ENCODE measurements around the gene CLIC3.

CLIC3 gene

DNA sequence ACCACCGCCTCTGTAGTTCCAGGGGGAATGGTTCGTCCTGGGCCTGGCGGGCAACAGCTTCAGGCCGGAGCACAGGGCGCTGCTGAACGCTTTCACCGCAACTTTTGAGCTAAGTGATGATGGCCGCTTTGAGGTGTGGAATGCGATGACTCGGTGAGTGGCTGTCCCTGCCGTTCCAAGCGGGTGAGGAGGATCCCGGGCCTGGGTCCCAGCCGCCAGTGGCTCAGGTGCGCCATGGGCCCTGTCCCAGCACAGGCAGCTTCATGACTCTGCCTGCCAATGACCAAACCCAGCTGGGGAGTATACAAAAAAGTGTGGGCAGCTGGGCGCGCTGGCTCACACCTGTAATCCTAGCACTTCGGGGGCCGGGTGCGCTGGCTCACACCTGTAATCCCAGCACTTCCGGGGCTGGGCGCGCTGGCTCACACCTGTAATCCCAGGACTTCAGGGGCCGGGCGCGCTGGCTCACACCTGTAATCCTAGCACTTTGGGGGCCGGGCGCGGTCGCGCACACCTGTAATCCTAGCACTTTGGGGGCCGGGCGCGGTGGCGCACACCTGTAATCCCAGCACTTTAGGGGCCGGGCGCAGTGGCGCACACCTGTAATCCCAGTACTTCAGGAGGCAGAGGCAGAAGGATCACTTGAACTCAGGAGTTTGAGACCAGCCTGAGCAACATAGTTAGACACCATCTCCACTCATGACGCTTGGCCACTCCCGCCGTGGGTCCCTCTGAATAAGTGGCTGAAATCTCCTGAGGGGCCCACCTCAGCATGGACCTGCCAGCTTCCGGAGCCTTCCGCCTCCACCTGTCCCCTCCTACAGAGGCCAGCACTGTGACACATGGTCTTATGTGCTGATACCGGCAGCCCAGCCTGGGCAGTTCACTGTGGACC, 43.2 kb downstream of the CLIC3 start:
- Histone ChIP-seq H3K36me3 (ENCODE audit: control insufficient read depth in 2 of 2, insufficient read depth in 2 of 2, low read length in 2 of 2) (no peaks in the 10 kb centered on the region), H3K9me3 (ENCODE audit: control insufficient read depth in 2 of 2, low read length in 2 of 2) (no peaks in the 10 kb centered on the region), H3K4me1 (ENCODE audit: control insufficient read depth in 2 of 2, insufficient read depth in 2 of 2, low read length in 2 of 2) (peaks cover 9 to 14% of the 10 kb centered on the region in 2 donors), H3K27ac (ENCODE audit: low read depth in 2 of 2, low read length in 2 of 2) (no peak overlapping the region), H3K9ac (ENCODE audit: low read depth in 1 of 2, low read length in 2 of 2) (no peak overlapping the region), H3K4me3 (ENCODE audit: low read length in 2 of 2) (no peak overlapping the region), H3K27me3 (ENCODE audit: control insufficient read depth in 2 of 2, insufficient read depth in 2 of 2, low read length in 2 of 2) (no peaks in the 10 kb centered on the region)

DNA sequence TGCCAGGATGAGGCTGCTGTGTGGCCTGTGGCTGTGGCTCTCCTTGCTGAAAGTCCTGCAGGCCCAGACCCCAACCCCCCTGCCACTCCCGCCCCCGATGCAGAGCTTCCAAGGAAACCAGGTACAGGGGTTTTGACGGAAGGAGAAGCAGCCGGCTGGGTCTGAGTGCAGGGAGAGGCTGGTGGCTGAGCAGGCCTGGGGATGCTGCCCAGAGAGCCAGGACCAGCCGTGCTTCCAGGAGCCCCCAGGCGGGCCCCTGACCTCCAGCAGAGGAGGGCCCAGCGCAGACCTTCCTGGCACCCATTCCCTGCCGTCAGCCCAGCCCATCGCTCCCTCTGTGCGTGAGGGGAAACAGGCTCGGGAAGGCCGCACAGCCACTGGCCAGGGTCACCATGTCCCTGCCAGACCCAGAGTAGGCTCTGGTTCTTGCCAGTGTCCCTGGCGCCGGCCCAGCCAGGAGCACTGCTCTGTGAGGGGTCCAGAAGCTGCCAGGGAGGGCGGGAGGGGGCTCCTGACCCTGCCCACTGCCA, 44.0 kb downstream of the CLIC3 start:
- Histone ChIP-seq H3K9me3 (ENCODE audit: control insufficient read depth in 2 of 2, low read length in 2 of 2) (no peaks in the 10 kb centered on the region), H3K4me3 (ENCODE audit: low read length in 2 of 2) (no peak overlapping the region), H3K9ac (ENCODE audit: low read depth in 1 of 2, low read length in 2 of 2) (no peak overlapping the region), H3K36me3 (ENCODE audit: control insufficient read depth in 2 of 2, insufficient read depth in 2 of 2, low read length in 2 of 2) (no peaks in the 10 kb centered on the region), H3K4me1 (ENCODE audit: control insufficient read depth in 2 of 2, insufficient read depth in 2 of 2, low read length in 2 of 2) (peaks cover 15 to 21% of the 10 kb centered on the region in 2 donors), H3K27ac (ENCODE audit: low read depth in 2 of 2, low read length in 2 of 2) (no peak overlapping the region), H3K27me3 (ENCODE audit: control insufficient read depth in 2 of 2, insufficient read depth in 2 of 2, low read length in 2 of 2) (no peaks in the 10 kb centered on the region)

DNA sequence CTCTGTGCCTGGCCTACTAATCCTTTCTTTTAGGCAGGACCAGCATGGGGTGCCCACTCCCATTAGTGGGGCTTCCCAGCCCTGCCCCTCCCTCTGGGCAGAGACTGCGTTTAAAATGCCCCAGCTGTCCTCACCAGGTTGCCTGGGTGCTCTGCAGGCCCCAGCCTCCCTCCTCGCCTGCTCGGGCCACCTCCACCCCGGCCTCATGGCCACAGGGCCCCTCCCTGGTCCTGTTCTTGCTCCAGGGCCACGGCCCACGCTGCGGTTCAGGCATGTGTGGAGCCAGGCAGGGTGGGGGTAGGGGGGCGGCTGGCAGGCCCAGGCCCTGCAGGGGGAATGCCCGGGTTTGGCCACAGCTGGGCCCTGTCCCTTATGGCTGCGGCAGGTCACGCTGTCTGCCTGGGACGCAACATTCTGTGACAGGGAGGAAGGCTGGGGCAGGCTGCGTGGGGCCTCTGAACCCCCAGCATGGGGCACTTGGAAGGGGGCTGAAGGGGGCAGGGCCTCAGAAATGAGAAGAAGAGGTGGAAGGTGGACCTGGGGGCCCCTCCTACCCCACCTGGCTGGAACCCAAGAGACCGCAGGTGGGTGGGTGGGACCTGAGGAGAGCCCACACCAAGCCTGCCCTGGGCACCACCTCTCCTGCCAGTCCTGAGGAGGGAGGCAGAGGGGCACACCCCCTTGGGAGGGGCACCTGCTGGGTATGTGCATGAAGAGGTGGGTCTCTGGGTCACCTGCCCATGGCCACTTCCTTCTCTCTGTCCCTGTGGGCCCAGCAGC, 44.6 kb downstream of the CLIC3 start, which contains the start of gene LCN12:
Gene LCN12, plus strand, starts transcription at position 733 of the 780 bp plus-strand sequence. CDS start 55 bp downstream, outside the sequence.
- Histone ChIP-seq H3K36me3 (ENCODE audit: control insufficient read depth in 2 of 2, insufficient read depth in 2 of 2, low read length in 2 of 2) (no peaks in the 10 kb centered on the region), H3K27ac (ENCODE audit: low read depth in 2 of 2, low read length in 2 of 2) (no peak within 1 kb of the TSS), H3K9ac (ENCODE audit: low read depth in 1 of 2, low read length in 2 of 2) (no peak within 1 kb of the TSS), H3K27me3 (ENCODE audit: control insufficient read depth in 2 of 2, insufficient read depth in 2 of 2, low read length in 2 of 2) (no peaks in the 10 kb centered on the region), H3K4me3 (ENCODE audit: low read length in 2 of 2) (no peak within 1 kb of the TSS), H3K4me1 (ENCODE audit: control insufficient read depth in 2 of 2, insufficient read depth in 2 of 2, low read length in 2 of 2) (peaks cover 15 to 21% of the 10 kb centered on the region in 2 donors), H3K9me3 (ENCODE audit: control insufficient read depth in 2 of 2, low read length in 2 of 2) (no peaks in the 10 kb centered on the region)

DNA sequence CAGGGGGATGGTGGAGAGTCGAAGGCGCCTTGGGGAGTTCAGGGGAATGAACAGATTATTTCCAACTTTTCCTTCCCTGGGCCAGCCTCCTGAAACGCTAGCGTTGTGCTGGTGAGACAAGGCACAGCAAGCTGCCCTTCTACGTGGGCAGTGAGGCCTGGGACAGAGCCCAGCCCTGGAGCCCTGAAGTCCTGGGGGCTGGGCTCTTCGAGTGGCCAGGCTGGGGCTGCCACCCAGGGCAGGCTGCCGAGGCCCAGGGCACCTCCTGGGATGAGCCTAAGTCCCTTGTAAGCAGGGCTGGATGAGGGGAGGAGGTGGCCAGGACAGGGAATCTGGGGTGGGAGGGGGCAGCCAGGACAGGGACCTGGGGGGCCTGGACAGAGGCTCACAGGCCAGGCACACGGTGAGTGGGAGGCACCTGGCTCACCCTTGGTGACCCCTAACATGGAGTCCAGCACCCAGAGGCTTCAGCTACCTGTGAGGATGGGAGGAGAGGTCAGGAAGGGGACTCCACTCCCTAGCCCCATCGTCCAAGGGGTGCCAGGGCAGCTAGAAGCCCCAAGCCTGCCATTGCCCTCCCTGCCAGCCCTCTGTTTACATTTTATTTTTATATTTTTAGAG, 45.6 kb downstream of the CLIC3 start:
- peaks cover 15 to 21% of the 10 kb centered on the region in 2 donors for H3K4me1 ChIP-seq (ENCODE audit: control insufficient read depth in 2 of 2, insufficient read depth in 2 of 2, low read length in 2 of 2)
- peak overlapping the region; percentile 79 to 95 for H3K4me3 ChIP-seq (ENCODE audit: low read length in 2 of 2)
- H3K9ac ChIP-seq (ENCODE audit: low read depth in 1 of 2, low read length in 2 of 2), result peak overlapping the region; percentile 92 to 96
- H3K27me3 ChIP-seq (ENCODE audit: control insufficient read depth in 2 of 2, insufficient read depth in 2 of 2, low read length in 2 of 2), result no peaks in the 10 kb centered on the region
- H3K9me3 ChIP-seq (ENCODE audit: control insufficient read depth in 2 of 2, low read length in 2 of 2), result no peaks in the 10 kb centered on the region
- peak overlapping the region; percentile 95 for H3K27ac ChIP-seq (ENCODE audit: low read depth in 2 of 2, low read length in 2 of 2)
- no peaks in the 10 kb centered on the region for H3K36me3 ChIP-seq (ENCODE audit: control insufficient read depth in 2 of 2, insufficient read depth in 2 of 2, low read length in 2 of 2)

DNA sequence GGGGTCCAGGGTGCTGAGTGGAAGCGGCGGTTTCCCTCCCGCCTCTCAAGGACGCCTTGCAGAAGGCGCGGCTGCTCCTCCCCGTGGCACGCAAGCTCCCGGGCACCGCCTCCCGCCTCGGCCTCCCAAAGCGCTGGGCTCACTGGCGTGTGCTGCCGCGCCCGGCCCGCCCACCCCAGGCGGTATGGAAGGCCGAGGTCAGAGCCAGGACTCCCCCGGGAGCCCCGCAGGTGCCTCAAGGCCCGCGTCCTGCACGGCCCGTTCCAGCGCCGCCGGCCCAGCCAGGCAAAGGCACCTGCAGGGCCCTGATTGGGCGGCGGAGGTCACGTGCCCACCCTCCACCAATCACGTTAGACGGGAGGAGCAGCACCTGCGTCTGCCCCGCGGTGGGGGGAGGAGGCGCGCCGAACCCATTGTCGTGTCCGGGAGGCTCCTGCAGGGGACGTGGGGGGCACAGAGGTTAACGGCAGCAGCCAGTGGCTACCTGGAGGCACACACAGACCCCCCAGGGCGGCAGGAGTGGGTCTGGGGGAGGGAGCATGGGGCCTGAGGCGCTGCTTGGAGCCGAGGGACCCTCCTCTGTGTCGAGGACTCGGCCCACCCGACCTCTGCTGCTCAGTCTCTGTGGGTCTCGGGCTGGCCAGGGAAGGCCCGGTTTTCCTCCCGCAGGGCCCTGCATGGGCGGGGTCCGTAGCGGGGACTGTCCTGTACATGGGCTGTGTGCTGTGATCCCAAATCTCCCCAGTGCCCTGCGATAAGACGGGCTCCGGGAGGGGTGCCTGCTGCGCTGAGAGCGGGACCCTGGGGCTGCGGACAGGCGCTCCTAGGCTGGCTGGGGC, 46.3 kb downstream of the CLIC3 start:
- H3K36me3 ChIP-seq (ENCODE audit: control insufficient read depth in 2 of 2, insufficient read depth in 2 of 2, low read length in 2 of 2), result no peaks in the 10 kb centered on the region
- H3K27ac ChIP-seq (ENCODE audit: low read depth in 2 of 2, low read length in 2 of 2), result peak overlapping the region; percentile 95
- H3K4me3 ChIP-seq (ENCODE audit: low read length in 2 of 2), result peak overlapping the region; percentile 79 to 95
- H3K4me1 ChIP-seq (ENCODE audit: control insufficient read depth in 2 of 2, insufficient read depth in 2 of 2, low read length in 2 of 2), result peaks cover 15 to 23% of the 10 kb centered on the region in 2 donors
- no peaks in the 10 kb centered on the region for H3K27me3 ChIP-seq (ENCODE audit: control insufficient read depth in 2 of 2, insufficient read depth in 2 of 2, low read length in 2 of 2)
- no peaks in the 10 kb centered on the region for H3K9me3 ChIP-seq (ENCODE audit: control insufficient read depth in 2 of 2, low read length in 2 of 2)
- H3K9ac ChIP-seq (ENCODE audit: low read depth in 1 of 2, low read length in 2 of 2), result peak overlapping the region; percentile 92 to 96

DNA sequence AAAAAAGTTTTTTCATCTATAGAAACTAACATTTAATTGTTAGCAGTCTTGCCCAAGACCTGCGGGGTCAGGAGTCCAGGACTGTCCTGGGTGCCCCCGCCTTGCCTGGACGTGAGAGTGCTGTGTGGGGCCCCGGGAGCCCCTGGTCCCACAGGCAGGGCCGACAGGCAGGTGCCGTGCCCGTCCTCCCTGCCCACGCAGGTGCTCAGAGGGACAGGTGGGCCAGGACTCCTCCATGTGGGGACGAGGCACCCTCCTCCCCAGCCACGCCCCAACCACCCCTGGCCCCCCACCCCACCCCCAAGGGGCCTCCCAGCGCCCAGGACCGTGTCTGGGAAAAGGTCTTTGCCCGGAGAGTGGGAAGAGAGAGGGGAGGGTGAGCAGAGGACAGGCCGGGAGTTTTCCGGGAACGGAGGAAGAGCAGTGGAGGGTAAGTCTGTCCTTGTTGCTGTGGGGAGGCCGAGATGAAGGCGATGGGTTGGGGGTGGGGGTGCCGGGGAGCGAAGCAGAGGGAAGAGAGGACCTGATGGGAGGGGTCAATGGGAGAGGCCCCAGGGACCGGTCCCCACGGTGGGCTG, 47.0 kb downstream of the CLIC3 start:
- peak overlapping the region; percentile 79 to 95 for H3K4me3 ChIP-seq (ENCODE audit: low read length in 2 of 2)
- peak overlapping the region; percentile 63 to 96 for H3K9ac ChIP-seq (ENCODE audit: low read depth in 1 of 2, low read length in 2 of 2)
- H3K9me3 ChIP-seq (ENCODE audit: control insufficient read depth in 2 of 2, low read length in 2 of 2), result no peaks in the 10 kb centered on the region
- peaks cover 18 to 27% of the 10 kb centered on the region in 2 donors for H3K4me1 ChIP-seq (ENCODE audit: control insufficient read depth in 2 of 2, insufficient read depth in 2 of 2, low read length in 2 of 2)
- H3K27me3 ChIP-seq (ENCODE audit: control insufficient read depth in 2 of 2, insufficient read depth in 2 of 2, low read length in 2 of 2), result no peaks in the 10 kb centered on the region
- H3K27ac ChIP-seq (ENCODE audit: low read depth in 2 of 2, low read length in 2 of 2), result peak overlapping the region; percentile 95
- no peaks in the 10 kb centered on the region for H3K36me3 ChIP-seq (ENCODE audit: control insufficient read depth in 2 of 2, insufficient read depth in 2 of 2, low read length in 2 of 2)

DNA sequence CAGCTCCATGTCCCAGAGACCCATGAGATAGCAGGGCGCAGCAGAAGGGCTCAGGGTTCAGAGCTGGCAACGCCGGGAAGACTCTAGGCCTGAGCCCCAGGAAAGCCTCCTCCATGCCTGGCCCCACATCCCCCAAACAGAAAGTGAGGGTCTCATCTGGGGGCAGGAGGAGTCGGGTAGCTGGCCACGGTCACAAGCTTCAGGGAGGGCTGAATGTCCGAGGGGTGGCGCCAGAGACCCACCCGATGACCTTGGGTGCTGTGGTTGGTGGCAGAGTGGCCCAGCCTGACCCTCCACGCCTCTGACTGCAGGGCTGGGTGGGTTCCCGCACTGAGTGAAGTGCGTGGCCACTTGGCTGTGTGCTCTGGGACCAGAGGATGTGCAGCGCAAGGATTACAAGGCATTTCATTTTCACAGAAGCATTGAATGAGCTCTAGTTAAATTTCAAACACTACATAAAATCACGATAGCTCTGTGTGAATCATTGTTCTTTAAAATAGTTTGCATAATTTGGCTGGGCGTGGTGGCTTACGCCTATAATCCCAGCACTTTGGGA, 48.3 kb downstream of the CLIC3 start:
- H3K4me1 ChIP-seq (ENCODE audit: control insufficient read depth in 2 of 2, insufficient read depth in 2 of 2, low read length in 2 of 2), result peaks cover 23 to 31% of the 10 kb centered on the region in 2 donors
- H3K27me3 ChIP-seq (ENCODE audit: control insufficient read depth in 2 of 2, insufficient read depth in 2 of 2, low read length in 2 of 2), result no peaks in the 10 kb centered on the region
- no peak overlapping the region for H3K4me3 ChIP-seq (ENCODE audit: low read length in 2 of 2)
- peak overlapping the region in 1 of 2 donors; percentile 34 for H3K9ac ChIP-seq (ENCODE audit: low read depth in 1 of 2, low read length in 2 of 2)
- no peaks in the 10 kb centered on the region for H3K36me3 ChIP-seq (ENCODE audit: control insufficient read depth in 2 of 2, insufficient read depth in 2 of 2, low read length in 2 of 2)
- peak overlapping the region; percentile 77 to 95 for H3K27ac ChIP-seq (ENCODE audit: low read depth in 2 of 2, low read length in 2 of 2)
- no peaks in the 10 kb centered on the region for H3K9me3 ChIP-seq (ENCODE audit: control insufficient read depth in 2 of 2, low read length in 2 of 2)

DNA sequence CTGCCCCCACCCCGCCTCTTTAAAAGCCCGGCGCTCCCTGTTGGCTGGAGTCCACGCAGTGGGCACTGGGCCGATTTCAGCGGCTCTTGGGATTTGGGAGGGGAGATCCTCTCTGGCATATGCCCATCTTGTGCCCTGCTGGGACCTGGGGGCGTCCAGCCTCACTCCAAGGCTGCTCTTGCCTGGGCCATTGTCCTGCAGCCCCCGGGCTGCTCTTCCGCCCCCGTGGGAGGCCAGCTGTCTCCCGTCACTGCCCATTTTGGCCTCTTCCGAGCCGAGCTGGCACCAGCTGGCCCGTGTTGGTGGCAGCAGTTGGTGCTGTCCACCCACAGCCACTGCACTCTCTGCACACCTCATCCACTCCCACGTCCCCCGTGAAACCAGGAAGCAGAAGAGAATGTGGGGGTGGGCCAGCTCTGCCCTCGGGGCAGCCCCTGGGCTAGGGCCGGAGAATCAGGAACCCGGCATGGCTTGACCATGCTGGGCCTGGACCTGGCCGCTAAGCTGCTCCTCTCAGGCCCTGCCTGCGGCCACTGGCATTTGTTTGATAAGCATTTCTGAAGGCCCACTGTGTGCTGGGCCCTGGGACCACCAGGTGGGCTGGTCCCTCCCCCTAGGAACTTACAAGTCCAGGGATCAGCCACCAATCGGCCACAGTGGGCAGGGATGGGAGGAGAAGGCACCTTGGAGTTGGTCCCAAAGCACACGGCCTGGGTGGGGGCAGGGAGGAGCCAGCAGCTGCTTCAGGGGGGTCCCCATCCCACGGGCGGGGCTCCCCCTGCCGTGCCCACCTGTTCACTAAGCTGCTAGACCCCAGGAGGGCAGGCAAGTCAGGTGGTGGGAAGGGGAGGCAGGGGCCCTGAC, 49.1 kb downstream of the CLIC3 start:
- peak overlapping the region; percentile 77 to 95 for H3K27ac ChIP-seq (ENCODE audit: low read depth in 2 of 2, low read length in 2 of 2)
- H3K27me3 ChIP-seq (ENCODE audit: control insufficient read depth in 2 of 2, insufficient read depth in 2 of 2, low read length in 2 of 2), result no peaks in the 10 kb centered on the region
- no peaks in the 10 kb centered on the region for H3K9me3 ChIP-seq (ENCODE audit: control insufficient read depth in 2 of 2, low read length in 2 of 2)
- H3K9ac ChIP-seq (ENCODE audit: low read depth in 1 of 2, low read length in 2 of 2), result no peak overlapping the region
- no peak overlapping the region for H3K4me3 ChIP-seq (ENCODE audit: low read length in 2 of 2)
- peaks cover 26 to 35% of the 10 kb centered on the region in 2 donors for H3K4me1 ChIP-seq (ENCODE audit: control insufficient read depth in 2 of 2, insufficient read depth in 2 of 2, low read length in 2 of 2)
- peaks cover 6 to 7% of the 10 kb centered on the region in 2 donors for H3K36me3 ChIP-seq (ENCODE audit: control insufficient read depth in 2 of 2, insufficient read depth in 2 of 2, low read length in 2 of 2)
